Measurements from ENCODE around the gene CTNS. TPM values are rescaled to one million over a fixed set of nuclear protein-coding genes. Genes with fewer than 3 reads are reported as not detected.

CTNS gene
- total and polyA plus RNA-seq, 2 of the 13 experiments (the other 11 are each of a cell fraction or from before 2014, with no cell fraction given), result 9.5 to 13.7 TPM

DNA sequence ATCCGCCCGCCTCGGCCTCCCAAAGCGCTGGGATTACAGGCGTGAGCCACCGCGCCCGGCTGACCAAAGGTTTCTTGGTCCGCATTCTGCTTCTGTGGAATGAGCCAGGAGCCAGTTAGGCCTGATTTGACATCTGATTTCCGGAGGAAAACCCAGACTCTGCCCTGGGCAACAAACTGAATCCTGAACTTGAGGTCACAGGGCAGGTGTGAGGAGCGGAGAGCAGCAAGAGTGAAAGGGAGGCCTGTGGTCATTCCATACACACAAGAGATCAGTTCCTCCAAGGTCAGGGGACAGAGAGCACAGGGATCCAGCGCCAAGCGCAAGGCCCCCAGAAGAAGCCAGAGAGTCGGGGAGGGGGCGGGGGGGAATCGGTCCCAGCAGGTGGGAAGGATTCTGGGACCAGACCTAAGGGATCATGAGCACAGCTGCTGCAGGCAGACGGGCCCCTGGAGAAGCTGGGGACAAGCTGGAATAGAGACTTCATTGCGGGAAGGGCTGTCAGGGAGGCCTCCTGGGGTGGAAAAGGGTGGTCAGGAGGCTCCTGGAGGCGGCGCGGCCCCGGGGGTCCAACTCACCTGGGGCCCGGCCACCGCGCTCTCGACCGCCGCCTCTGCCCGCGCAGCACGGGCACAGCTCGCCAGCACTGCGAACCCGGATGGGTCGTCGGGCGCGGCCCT is 946 bp upstream of the CTNS start:
- 1% methylated on average over 16 of the region's 38 CpGs for WGBS (ENCODE audit: low lambda C conversion rate)
- Histone ChIP-seq H4K20me1 (ENCODE audit: insufficient read depth, low read length) (peaks cover 13% of the 10 kb centered on the region), H3K9me3 (ENCODE audit: low read length) (no peaks in the 10 kb centered on the region), H3K27me3 (ENCODE audit: control insufficient read depth in 1 of 2, insufficient read depth in 2 of 2, low read length in 2 of 2) (no peaks in the 10 kb centered on the region; a peak in 1 of 5 replicates), H2AFZ (ENCODE audit: low read length) (no peak overlapping the region), H3K4me2 (ENCODE audit: low read depth, low read length) (peak overlapping the region; percentile 76), H3K27ac (ENCODE audit: extremely low read length, insufficient read depth, low read length) (peak overlapping the region; percentile 98), H3K4me1 (ENCODE audit: insufficient read depth, low read length) (peaks cover 56% of the 10 kb centered on the region), H3K4me3 (replicated peaks in 1 of 3; ENCODE audit: insufficient read depth in 1 of 3, low read depth in 2 of 3, low read length in 3 of 3) (peak overlapping the region; percentile 89 to 97 (median 90)), H3K79me2 (ENCODE audit: insufficient read depth, low read length) (peaks cover 30% of the 10 kb centered on the region), H3K9ac (ENCODE audit: insufficient read depth, low read depth, low read length) (peak overlapping the region; percentile 96), H3K36me3 (replicated peaks in 1 of 2; ENCODE audit: control insufficient read depth in 1 of 2, insufficient read depth in 2 of 2, low read length in 2 of 2) (peaks cover 7 to 15% of the 10 kb centered on the region in 2 experiments; a peak in 4 of 5 replicates)
- POLR2A ChIA-PET, result interaction anchor here (0.8 to 2.4 kb wide), 20 partner anchors 8 to 950 kb away, joined by 3 to 74 read pairs (median 6); partner anchors contain the start of genes CYB5D2, EMC6, HASPIN and TAX1BP3
- DNase-seq (ENCODE audit: low spot score), result peak; percentile 77
- TSS peak; percentile 55 for BruUV-seq (replicated peaks)
- intact Hi-C loops (cut with micrococcal nuclease; ENCODE audit: unreplicated experiment), result no loop called here
- in situ Hi-C loops (cut with HindIII; ENCODE audit: extremely low pct_ligation_motif_present, low pct_unique_long_range_greater_than_20kb), result no loop called here
- peak; percentile 37 for FAIRE-seq
- CTCF ChIA-PET (ENCODE audit: low intra/inter-chr PET ratio, low total read pairs), result no interaction called here
- peak; percentile 57 for ATAC-seq
- TF ChIP-seq ETV5 (CRISPR knock-in tag; IDR thresholded peaks at IDR 0.05; ENCODE audit: borderline replicate concordance) (peak; percentile 82; the same call in 1 of the 2 replicates), ZNF460 (CRISPR knock-in tag; IDR thresholded peaks at IDR 0.05; ENCODE audit: borderline replicate concordance) (peak; percentile 94), NR2F2 (IDR thresholded peaks at IDR 0.05; ENCODE audit: borderline replicate concordance, low read depth) (0 out of 2 replicates have a peak, but pooled peaks have one; percentile 32), ZNF770 (CRISPR knock-in tag; IDR thresholded peaks at IDR 0.05) (0 out of 2 replicates have a peak, but pooled peaks have one; percentile 11), ATAD3A (CRISPR knock-in tag; IDR thresholded peaks at IDR 0.05) (no peak), ATF4 (CRISPR knock-in tag; IDR thresholded peaks at IDR 0.05) (0 out of 4 replicates have a peak, but pooled peaks of 1 of the 2 experiments have one; percentile 37), ZNF709 (CRISPR knock-in tag; IDR thresholded peaks at IDR 0.05) (peak; percentile 38; the same call in 1 of the 2 replicates), LCORL (IDR thresholded peaks at IDR 0.05) (no peak), LCORL (CRISPR knock-in tag; IDR thresholded peaks at IDR 0.05) (peak; percentile 48; the same call in 1 of the 2 replicates), RXRB (CRISPR knock-in tag; IDR thresholded peaks at IDR 0.05; ENCODE audit: borderline replicate concordance) (peak; percentile 52; the same call in 1 of the 2 replicates), ZNF331 (CRISPR knock-in tag; IDR thresholded peaks at IDR 0.05) (peak; percentile 37; the same call in 1 of the 2 replicates), TARDBP (CRISPR knock-in tag; IDR thresholded peaks at IDR 0.05) (peak; percentile 57), ZNF569 (CRISPR knock-in tag; IDR thresholded peaks at IDR 0.05; ENCODE audit: borderline replicate concordance) (0 out of 2 replicates have a peak, but pooled peaks have one; percentile 82), GABPA (IDR thresholded peaks at IDR 0.05; ENCODE audit: low read depth, low read length) (no peak), GABPA (CRISPR knock-in tag; IDR thresholded peaks at IDR 0.05; ENCODE audit: low read depth) (peak; percentile 20; the same call in 1 of the 2 replicates), ZNF547 (CRISPR knock-in tag; IDR thresholded peaks at IDR 0.05) (0 out of 2 replicates have a peak, but pooled peaks have one; percentile 38)
- TF ChIP-seq, protein P1, sequence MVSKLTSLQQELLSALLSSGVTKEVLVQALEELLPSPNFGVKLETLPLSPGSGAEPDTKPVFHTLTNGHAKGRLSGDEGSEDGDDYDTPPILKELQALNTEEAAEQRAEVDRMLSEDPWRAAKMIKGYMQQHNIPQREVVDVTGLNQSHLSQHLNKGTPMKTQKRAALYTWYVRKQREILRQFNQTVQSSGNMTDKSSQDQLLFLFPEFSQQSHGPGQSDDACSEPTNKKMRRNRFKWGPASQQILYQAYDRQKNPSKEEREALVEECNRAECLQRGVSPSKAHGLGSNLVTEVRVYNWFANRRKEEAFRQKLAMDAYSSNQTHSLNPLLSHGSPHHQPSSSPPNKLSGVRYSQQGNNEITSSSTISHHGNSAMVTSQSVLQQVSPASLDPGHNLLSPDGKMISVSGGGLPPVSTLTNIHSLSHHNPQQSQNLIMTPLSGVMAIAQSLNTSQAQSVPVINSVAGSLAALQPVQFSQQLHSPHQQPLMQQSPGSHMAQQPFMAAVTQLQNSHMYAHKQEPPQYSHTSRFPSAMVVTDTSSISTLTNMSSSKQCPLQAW (CRISPR knock-in tag; IDR thresholded peaks at IDR 0.05), result peak; percentile 25; the same call in 1 of the 2 replicates
- TF ChIP-seq, protein P2, sequence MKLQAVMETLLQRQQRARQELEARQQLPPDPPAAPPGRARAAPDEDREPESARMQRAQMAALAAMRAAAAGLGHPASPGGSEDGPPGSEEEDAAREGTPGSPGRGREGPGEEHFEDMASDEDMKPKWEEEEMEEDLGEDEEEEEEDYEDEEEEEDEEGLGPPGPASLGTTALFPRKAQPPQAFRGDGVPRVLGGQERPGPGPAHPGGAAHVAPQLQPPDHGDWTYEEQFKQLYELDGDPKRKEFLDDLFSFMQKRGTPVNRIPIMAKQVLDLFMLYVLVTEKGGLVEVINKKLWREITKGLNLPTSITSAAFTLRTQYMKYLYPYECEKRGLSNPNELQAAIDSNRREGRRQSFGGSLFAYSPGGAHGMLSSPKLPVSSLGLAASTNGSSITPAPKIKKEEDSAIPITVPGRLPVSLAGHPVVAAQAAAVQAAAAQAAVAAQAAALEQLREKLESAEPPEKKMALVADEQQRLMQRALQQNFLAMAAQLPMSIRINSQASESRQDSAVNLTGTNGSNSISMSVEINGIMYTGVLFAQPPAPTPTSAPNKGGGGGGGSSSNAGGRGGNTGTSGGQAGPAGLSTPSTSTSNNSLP (IDR thresholded peaks at IDR 0.05; ENCODE audit: low read depth, low read length), result 0 out of 2 replicates have a peak, but pooled peaks have one; percentile 27

All from HepG2 (cell line).